Cardiac muscle cell (in vitro differentiated cells and primary cell): ENCODE results near the gene LHX2. TPM values are rescaled to one million over a fixed set of nuclear protein-coding genes. Genes with fewer than 3 reads are reported as not detected.
A peak's percentile ranks its signal among the peaks of the same experiment; 100 is the strongest.

Source experiments
- DNase-seq, 2 donors: peaks; one replicate each; pipeline versions ENCODE4 v3.0.0 to v3.0.0-alpha.2; 2010 to 2017; ENCODE audit warnings: low read depth in 1 of 2, low spot score in 1 of 2
- H3K27ac ChIP-seq: fragments of 200-600 bp; sonication (generic); 2 replicates; pipeline ENCODE4 v1.5.1; 2016
- H3K27me3 ChIP-seq: fragments of 200-600 bp; sonication (generic); 2 replicates; pipeline ENCODE4 v1.6.0; 2016; ENCODE audit warnings: control low read depth
- H3K36me3 ChIP-seq: fragments of 200-600 bp; sonication (generic); 2 replicates; pipeline ENCODE4 v1.5.1; 2016; ENCODE audit warnings: control low read depth
- H3K4me1 ChIP-seq: fragments of 200-600 bp; sonication (generic); 2 replicates; pipeline ENCODE4 v1.8.1; 2017; ENCODE audit warnings: low read depth, mild to moderate bottlenecking, mixed run types
- H3K4me3 ChIP-seq: fragments of 200-600 bp; sonication (generic); 2 replicates; pipeline ENCODE4 v1.5.1; 2016; ENCODE audit warnings: mild to moderate bottlenecking
- H3K9me3 ChIP-seq: fragments of 200-600 bp; sonication (generic); 2 replicates; pipeline ENCODE4 v1.5.1; 2017; ENCODE audit warnings: low read depth, mild to moderate bottlenecking, control low read depth
- CTCF ChIP-seq: IDR thresholded peaks from 2 replicates; pipeline ENCODE4 v1.5.1; 2012; ENCODE audit warnings: low read depth, mild to moderate bottlenecking, low read length
- polyA plus RNA-seq: library from polyadenylated mRNA; unstranded; fragments of >200 nt; fragmentation: Nextera tagmentation; extraction: Ambion mirVana; gene quantifications from 2 replicates; pipeline ENCODE4 v1.2.1, GENCODE V29; 2016
- total RNA-seq: library from RNA; depleted of rRNA; stranded (reverse); fragments of >200 nt; gene quantifications from 2 replicates; pipeline ENCODE4 v1.2.3, GENCODE V29; 2016

Gene LHX2
- total and polyA plus RNA-seq, 2 experiments from 2014 or later: 0.60 to 1.3 TPM

GRCh38 chr9:124079176-124079925 lies 67.8 kb downstream of the LHX2 start:
- Histone ChIP-seq H3K36me3 (no peaks in the 10 kb centered on the region), H3K9me3 (no peaks in the 10 kb centered on the region), H3K27me3 (no peaks in the 10 kb centered on the region), H3K4me3 (no peak overlapping the region), H3K27ac (no peak overlapping the region), H3K4me1 (no peaks in the 10 kb centered on the region)
- DNase-seq: peak; percentile 5 to 50
- no peak for TF ChIP-seq CTCF

GRCh38 chr9:124082622-124083021 lies 71.1 kb downstream of the LHX2 start:
- Histone ChIP-seq H3K27ac (no peak overlapping the region), H3K4me3 (no peak overlapping the region), H3K36me3 (no peaks in the 10 kb centered on the region), H3K4me1 (no peaks in the 10 kb centered on the region), H3K27me3 (no peaks in the 10 kb centered on the region), H3K9me3 (no peaks in the 10 kb centered on the region)
- DNase-seq: no peak
- no peak for TF ChIP-seq CTCF

Other genes starting within 250 kb of the LHX2 start
- 12.0 and 14.5 TPM in 2 replicates for gene DENND1A, start 81.6 kb upstream of the LHX2 start, total RNA-seq
- gene DENND1A, start 81.6 kb upstream of the LHX2 start, polyA plus RNA-seq: 13.1 and 21.4 TPM in 2 replicates
- 13.8 and 27.0 TPM in 2 replicates for gene NEK6, start 246.2 kb downstream of the LHX2 start, total RNA-seq
- 14.3 and 33.7 TPM in 2 replicates for gene NEK6, start 246.2 kb downstream of the LHX2 start, polyA plus RNA-seq